ENCODE data around the gene SPCS1.
A peak's percentile ranks its signal among the peaks of the same experiment; 100 is the strongest.
"Not testable (repeated sequence)": the region's sequence is repeated elsewhere in the genome, so short reads cannot be mapped to it uniquely, and the experiment has no call there.

The SPCS1 gene

GRCh38 chr3:52705688-52706686, at the start of gene SPCS1, which contains the start of gene GLT8D1:
Gene SPCS1 (plus strand): TSS chr3:52706106. CDS start chr3:52706247, 141 bp downstream.
Gene GLT8D1 (minus strand): TSS chr3:52705791. CDS start chr3:52700460, 5,331 bp downstream.
- peak; percentile 95 for DNase-seq (ENCODE audit: low spot score)

GRCh38 chr3:52660046-52660445, 45.9 kb upstream of the SPCS1 start:
- DNase-seq (ENCODE audit: low spot score) = no peak

- DNase-seq (ENCODE audit: low spot score) = no peak
Measured at GRCh38 chr3:52663098-52663497, 42.8 kb upstream of the SPCS1 start.

GRCh38 chr3:52670621-52671521, 35.0 kb upstream of the SPCS1 start:
- DNase-seq (ENCODE audit: low spot score) = no peak

GRCh38 chr3:52671676-52672075, 34.2 kb upstream of the SPCS1 start:
- no peak for DNase-seq (ENCODE audit: low spot score)

GRCh38 chr3:52676201-52676600, 29.7 kb upstream of the SPCS1 start:
- DNase-seq (ENCODE audit: low spot score) = not testable (repeated sequence)

GRCh38 chr3:52678265-52679198, 27.4 kb upstream of the SPCS1 start:
- no peak for DNase-seq (ENCODE audit: low spot score)

GRCh38 chr3:52679199-52679538, 26.7 kb upstream of the SPCS1 start:
- no peak for DNase-seq (ENCODE audit: low spot score)

GRCh38 chr3:52679811-52680210, 26.1 kb upstream of the SPCS1 start:
- DNase-seq (ENCODE audit: low spot score) = no peak

- DNase-seq (ENCODE audit: low spot score) = no peak
Measured at GRCh38 chr3:52681596-52681995, 24.3 kb upstream of the SPCS1 start.

GRCh38 chr3:52682016-52682415, 23.9 kb upstream of the SPCS1 start:
- peak; percentile 58 for DNase-seq (ENCODE audit: low spot score)

GRCh38 chr3:52683611-52684010, 22.3 kb upstream of the SPCS1 start:
- no peak for DNase-seq (ENCODE audit: low spot score)

GRCh38 chr3:52684184-52684583, 21.7 kb upstream of the SPCS1 start:
- no peak for DNase-seq (ENCODE audit: low spot score)

- peak; percentile 97 for DNase-seq (ENCODE audit: low spot score)
Measured at GRCh38 chr3:52685285-52685708, 20.6 kb upstream of the SPCS1 start.

GRCh38 chr3:52685709-52686691, 19.9 kb upstream of the SPCS1 start, which contains the start of the genes GNL3 and PBRM1:
Gene GNL3 (plus strand): TSS chr3:52686032. CDS start chr3:52686093, 61 bp downstream.
Gene PBRM1 (minus strand): TSS chr3:52685913.
- peak; percentile 96 for DNase-seq (ENCODE audit: low spot score)

- no peak for DNase-seq (ENCODE audit: low spot score)
Measured at GRCh38 chr3:52688266-52688665, 17.6 kb upstream of the SPCS1 start.

- no peak for DNase-seq (ENCODE audit: low spot score)
Measured at GRCh38 chr3:52689151-52689550, 16.8 kb upstream of the SPCS1 start.

GRCh38 chr3:52690560-52690959, 15.3 kb upstream of the SPCS1 start:
- DNase-seq (ENCODE audit: low spot score) = no peak

GRCh38 chr3:52693071-52693470, 12.8 kb upstream of the SPCS1 start:
- DNase-seq (ENCODE audit: low spot score) = no peak

Measured in D341Med (cell line).